Measurements from ENCODE around the gene ULK1. TPM values are rescaled to one million over a fixed set of nuclear protein-coding genes. Genes with fewer than 3 reads are reported as not detected.
"Not testable (repeated sequence)": the region's sequence is repeated elsewhere in the genome, so short reads cannot be mapped to it uniquely, and the experiment has no call there.

The ULK1 gene
- total RNA-seq, 4 donors from 2014 or later, result 9.1 to 55.0 (median 19.5) TPM

GRCh38 chr12:131948166-131948712 is 53.8 kb downstream of the ULK1 start:
- intact Hi-C loops (cut with DNase I), result loop anchor here (10.0 kb wide), 1 partner anchor 53 kb away; the partner anchor contains the start of gene ULK1
- no peaks in the 10 kb centered on the region for H3K27me3 ChIP-seq
- H3K36me3 ChIP-seq, result peaks cover 0 to 19% (median 0%) of the 10 kb centered on the region in 3 donors
- WGBS, 2 donors, result 29 to 80% methylated on average over 1 of the region's 1 CpG
- TF ChIP-seq, protein P1, sequence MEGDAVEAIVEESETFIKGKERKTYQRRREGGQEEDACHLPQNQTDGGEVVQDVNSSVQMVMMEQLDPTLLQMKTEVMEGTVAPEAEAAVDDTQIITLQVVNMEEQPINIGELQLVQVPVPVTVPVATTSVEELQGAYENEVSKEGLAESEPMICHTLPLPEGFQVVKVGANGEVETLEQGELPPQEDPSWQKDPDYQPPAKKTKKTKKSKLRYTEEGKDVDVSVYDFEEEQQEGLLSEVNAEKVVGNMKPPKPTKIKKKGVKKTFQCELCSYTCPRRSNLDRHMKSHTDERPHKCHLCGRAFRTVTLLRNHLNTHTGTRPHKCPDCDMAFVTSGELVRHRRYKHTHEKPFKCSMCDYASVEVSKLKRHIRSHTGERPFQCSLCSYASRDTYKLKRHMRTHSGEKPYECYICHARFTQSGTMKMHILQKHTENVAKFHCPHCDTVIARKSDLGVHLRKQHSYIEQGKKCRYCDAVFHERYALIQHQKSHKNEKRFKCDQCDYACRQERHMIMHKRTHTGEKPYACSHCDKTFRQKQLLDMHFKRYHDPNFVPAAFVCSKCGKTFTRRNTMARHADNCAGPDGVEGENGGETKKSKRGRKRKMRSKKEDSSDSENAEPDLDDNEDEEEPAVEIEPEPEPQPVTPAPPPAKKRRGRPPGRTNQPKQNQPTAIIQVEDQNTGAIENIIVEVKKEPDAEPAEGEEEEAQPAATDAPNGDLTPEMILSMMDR (IDR thresholded peaks at IDR 0.05), result no peak
- no peak for TF ChIP-seq POLR2A (IDR thresholded peaks at IDR 0.05)
- DNase-seq, result no peak
- no peaks in the 10 kb centered on the region for H3K9me3 ChIP-seq
- no peak overlapping the region for H3K4me3 ChIP-seq
- H3K27ac ChIP-seq, result peak overlapping the region in 3 of 4 donors; percentile 68 to 89 (median 87)
- peaks cover 3 to 38% (median 18%) of the 10 kb centered on the region in 3 donors for H3K4me1 ChIP-seq

DNA sequence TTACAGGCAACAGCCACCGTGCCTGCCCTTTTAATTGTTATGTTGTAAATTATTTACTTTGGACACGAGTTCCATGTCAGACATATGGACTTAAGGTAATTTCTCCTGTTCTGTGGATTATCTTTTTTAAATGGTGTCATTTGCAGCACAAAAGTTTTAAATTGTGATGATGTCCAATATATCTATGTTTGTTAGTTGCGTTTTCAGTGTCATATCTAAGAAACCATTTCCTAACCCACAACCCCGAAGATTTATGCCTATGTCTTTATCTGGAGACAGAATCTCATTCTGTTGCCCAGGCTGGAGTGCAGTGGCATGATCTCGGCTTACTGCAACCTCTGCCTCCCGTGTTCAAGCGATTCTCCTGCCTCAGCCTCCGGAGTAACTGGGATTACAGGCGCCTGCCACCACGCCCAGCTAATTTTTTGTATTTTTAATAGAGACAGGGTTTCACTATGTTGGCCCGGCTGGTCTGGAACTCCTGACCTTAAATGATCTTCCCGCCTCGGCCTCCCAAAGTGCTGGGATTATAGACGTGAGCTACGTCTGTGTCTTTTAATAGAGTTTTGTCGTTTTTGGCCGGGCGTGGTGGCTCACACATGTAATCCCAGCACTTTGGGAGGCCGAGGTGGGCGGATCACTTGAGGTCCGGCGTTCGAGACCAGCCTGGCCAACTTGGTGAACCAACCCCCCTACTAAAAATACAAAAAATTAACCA is 54.5 kb downstream of the ULK1 start:
- H3K4me3 ChIP-seq, result peak overlapping the region; percentile 77 to 100 (median 92)
- 29 to 39% methylated on average over 16 to 22 of the region's 23 CpGs for WGBS, 2 donors
- H3K4me1 ChIP-seq, result peaks cover 3 to 40% (median 19%) of the 10 kb centered on the region in 3 donors
- peaks cover 0 to 12% (median 0%) of the 10 kb centered on the region in 3 donors for H3K36me3 ChIP-seq
- H3K9me3 ChIP-seq, H3K27me3 ChIP-seq, DNase-seq: not testable (repeated sequence)
- intact Hi-C loops (cut with DNase I), result loop anchor here (10.0 kb wide), 1 partner anchor 54 kb away; the partner anchor contains the start of gene ULK1
- H3K27ac ChIP-seq, result peak overlapping the region; percentile 68 to 89 (median 86)

- TF ChIP-seq, protein P1 (IDR thresholded peaks at IDR 0.05), result peak; percentile 22 to 91 (median 70)
- TF ChIP-seq POLR2A (IDR thresholded peaks at IDR 0.05), result peak in 3 of 4 donors; percentile 44 to 56 (median 45)
- peaks cover 0 to 5% (median 0%) of the 10 kb centered on the region in 3 donors for H3K36me3 ChIP-seq
- DNase-seq, result peak; percentile 59
- peaks cover 3 to 40% (median 19%) of the 10 kb centered on the region in 3 donors for H3K4me1 ChIP-seq
- intact Hi-C loops (cut with DNase I), result loop anchor here (10.0 kb wide), 1 partner anchor 55 kb away; the partner anchor contains the start of gene ULK1
- peak within 1 kb of the TSS; percentile 77 to 100 (median 92) for H3K4me3 ChIP-seq
- H3K9me3 ChIP-seq, result no peaks in the 10 kb centered on the region
- peak within 1 kb of the TSS; percentile 71 to 89 (median 86) for H3K27ac ChIP-seq
- H3K27me3 ChIP-seq, result no peaks in the 10 kb centered on the region
- 0% methylated on average over 1 of the region's 97 CpGs; no CpG with 5 or more reads in 1 of the 2 donors for WGBS, 2 donors
Measured at GRCh38 chr12:131949431-131950181, 55.2 kb downstream of the ULK1 start, which contains the start of gene EP400. Gene EP400, plus strand, starts transcription at chr12:131949942. Its CDS starts 10,678 bp downstream, at chr12:131960620.

DNA sequence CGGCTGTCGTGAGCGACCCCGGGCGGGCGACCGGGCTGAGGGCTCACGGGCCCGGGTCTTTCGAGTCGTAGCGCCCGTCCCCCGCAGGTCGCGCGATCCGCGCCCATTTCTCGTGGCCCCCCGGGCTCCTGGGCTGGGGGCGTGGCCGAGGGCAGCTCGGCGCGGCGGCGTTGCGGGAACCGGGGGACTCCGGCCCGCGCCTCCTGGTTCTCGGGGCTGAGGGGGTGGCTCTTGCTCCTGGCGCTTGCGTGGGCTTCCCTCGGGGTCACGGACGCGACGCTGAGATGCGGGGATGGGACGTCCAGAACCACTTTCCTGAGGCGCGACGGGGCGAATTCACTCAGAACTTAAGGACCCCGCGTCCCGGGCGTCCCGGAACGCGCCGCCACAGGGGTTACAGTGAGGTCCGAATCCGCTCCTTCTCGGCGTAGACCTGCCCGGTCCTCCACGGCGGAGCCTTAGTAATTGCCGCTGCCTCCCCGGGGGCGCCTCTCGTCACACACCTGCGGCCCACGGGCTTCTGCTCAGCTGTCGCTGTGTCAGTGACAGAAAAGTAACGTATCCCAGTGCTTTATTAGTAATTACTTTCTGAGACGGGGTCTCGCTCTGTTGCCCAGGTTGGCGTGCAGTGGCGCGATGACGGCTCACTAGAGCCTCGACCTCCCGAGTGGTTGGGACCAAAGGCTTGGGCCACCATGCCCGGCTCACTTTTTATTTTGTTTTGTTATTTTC is 55.9 kb downstream of the ULK1 start:
- peak overlapping the region; percentile 77 to 100 (median 92) for H3K4me3 ChIP-seq
- no peaks in the 10 kb centered on the region for H3K27me3 ChIP-seq
- intact Hi-C loops (cut with DNase I), result no loop called here
- H3K36me3 ChIP-seq, result no peaks in the 10 kb centered on the region
- 1 to 4% methylated on average over 11 to 20 of the region's 79 CpGs for WGBS, 2 donors
- no peaks in the 10 kb centered on the region for H3K9me3 ChIP-seq
- DNase-seq, result no peak
- H3K27ac ChIP-seq, result peak overlapping the region; percentile 71 to 89 (median 86)
- peaks cover 3 to 42% (median 19%) of the 10 kb centered on the region in 3 donors for H3K4me1 ChIP-seq
- TF ChIP-seq, protein P1 (IDR thresholded peaks at IDR 0.05), result no peak
- TF ChIP-seq POLR2A (IDR thresholded peaks at IDR 0.05), result no peak

DNA sequence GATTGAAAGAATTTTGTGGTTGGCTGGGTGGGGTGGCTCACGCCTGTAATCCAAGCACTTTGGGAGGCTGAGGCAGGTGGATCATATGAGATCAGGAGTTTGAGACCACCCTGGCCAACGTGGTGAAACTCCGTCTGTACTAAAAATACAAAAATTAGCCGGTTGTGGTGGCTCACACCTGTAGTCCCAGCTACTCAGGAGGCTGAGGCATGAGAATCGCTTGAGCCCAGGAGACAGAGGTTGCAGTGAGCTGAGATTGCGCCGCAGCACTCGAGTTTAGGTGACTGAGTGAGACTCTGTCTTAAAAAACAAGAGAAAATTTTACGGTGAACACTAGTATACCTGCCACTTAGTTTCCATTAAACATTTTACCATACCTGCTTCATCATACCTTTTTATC is 59.4 kb downstream of the ULK1 start:
- H3K27me3 ChIP-seq; DNase-seq; H3K27ac ChIP-seq; H3K4me3 ChIP-seq; H3K9me3 ChIP-seq; H3K36me3 ChIP-seq; intact Hi-C loops (cut with DNase I): not testable (repeated sequence)
- WGBS, 2 donors, result 95 to 97% methylated on average over 9 of the region's 9 CpGs
- H3K4me1 ChIP-seq, result peaks cover 3 to 72% (median 31%) of the 10 kb centered on the region in 3 donors

DNA sequence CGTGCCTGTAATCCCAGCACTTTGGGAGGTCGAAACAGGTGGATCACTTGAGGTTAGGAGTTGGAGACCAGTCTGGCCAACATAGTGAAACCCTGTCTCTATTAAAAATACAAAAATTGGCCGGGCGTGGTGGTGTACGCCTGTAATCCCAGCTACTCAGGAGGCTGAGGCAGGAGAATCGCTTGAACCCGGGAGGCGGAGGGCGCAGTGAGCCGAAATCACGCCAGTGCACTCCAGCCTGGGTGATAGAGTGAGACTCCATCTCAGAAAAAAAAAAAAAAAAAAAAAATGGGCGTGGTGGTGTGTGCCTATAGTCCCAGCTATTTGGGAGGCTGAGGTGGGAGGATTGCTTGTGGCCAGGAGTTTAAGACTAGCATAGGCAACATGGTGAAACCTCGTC is 60.0 kb downstream of the ULK1 start:
- intact Hi-C loops (cut with DNase I); DNase-seq; H3K4me3 ChIP-seq; H3K9me3 ChIP-seq; H3K27ac ChIP-seq; H3K27me3 ChIP-seq; H3K36me3 ChIP-seq: not testable (repeated sequence)
- WGBS, 2 donors, result 89 to 95% methylated on average over 12 to 13 of the region's 13 CpGs
- H3K4me1 ChIP-seq, result peaks cover 3 to 72% (median 28%) of the 10 kb centered on the region in 3 donors

Data from esophagus squamous epithelium (tissue), 5 donors.